Pancreas (tissue), 10 donors: ENCODE results near the gene TFE3. TPM values are rescaled to one million over a fixed set of nuclear protein-coding genes. Genes with fewer than 3 reads are reported as not detected.
"Not testable (repeated sequence)": the region's sequence is repeated elsewhere in the genome, so short reads cannot be mapped to it uniquely, and the experiment has no call there.

ENCODE experiments used
- ATAC-seq, 4 donors: fragments of 200-7000 bp; cut with Tn5 transposase; one replicate each; pipeline versions ENCODE4 v1.8.0 to v1.9.1; 2020; ENCODE audit warnings: mild to moderate bottlenecking in 4 of 4, moderate library complexity in 4 of 4
- DNase-seq, 6 donors: peaks; one replicate each; pipeline ENCODE4 v3.0.0-alpha.2; 2020
- FAIRE-seq: peaks from 2 replicates; lab custom pipeline; 2012; peaks lifted over from hg19 to GRCh38; lab: Jason Lieb, UNC
- H3K27ac ChIP-seq, 4 donors: fragments of 200-600 bp; sonication (generic); 1 replicate in 3 of 4; 2 replicates in 1 of 4; pipeline versions ENCODE4 v1.5.0 to v1.8.0; 2020
- H3K27me3 ChIP-seq, 4 donors: fragments of 200-600 bp; one replicate each; pipeline ENCODE4 v1.8.0; 2021
- H3K36me3 ChIP-seq, 3 donors: fragments of 200-600 bp; sonication (generic) in 1 of 3; one replicate each; pipeline versions ENCODE4 v1.5.0 to v1.8.0; 2020 to 2021
- H3K4me1 ChIP-seq, 3 donors: fragments of 200-600 bp; one replicate each; pipeline ENCODE4 v1.8.0; 2021
- H3K4me3 ChIP-seq, 4 donors: fragments of 200-600 bp; sonication (generic) in 2 of 4; one replicate each; pipeline versions ENCODE4 v1.5.0 to v1.8.0; 2020 to 2021
- H3K9me3 ChIP-seq, 4 donors: fragments of 200-600 bp; one replicate each; pipeline ENCODE4 v1.8.0; 2021
- CTCF ChIP-seq, 4 donors: fragments of 200-600 bp; sonication (generic) in 3 of 4; IDR thresholded peaks; one replicate each; pipeline versions ENCODE4 v1.5.0 to v1.8.0; 2021; ENCODE audit warnings: antibody characterized with exemption in 4 of 4
- WGBS, 2 donors: extraction: QIAGEN DNeasy Blood & Tissue Kit; methylation state at CpG; one replicate each; pipeline ENCODE4 v1.1.7; 2013; 5-methylcytosine and 5-hydroxymethylcytosine counted together
- intact Hi-C, 3 donors: fragments of 100-400 bp; cut with DNase I; formaldehyde crosslinking; loops; one replicate each; pipeline versions ENCODE4 v1.11.1 to v1.14.2; 2022
- polyA plus RNA-seq, 2 donors: library from polyadenylated mRNA; stranded (reverse); fragments of 200-250 nt; gene quantifications; one replicate each; pipeline ENCODE4 v1.2.3, GENCODE V29; 2013
- total RNA-seq, 6 donors: library from RNA; stranded (reverse); fragmentation: NEBNext Ultra II Directional in 4 of 6; extraction: Animal tissue kit (Norgen Biotek cat#: 25700) in 4 of 6; gene quantifications; one replicate each; pipeline versions ENCODE4 v1.2.1 to v1.2.4, GENCODE V29; 2021 to 2023
- donor health status: healthy with polysubstance abuse.
- donor health status: DM: no; HTN: no; CAD: no; lungs with moderate emphysema.
- donor health status: DM: no; HTN: no; CAD: no.
- donor health status: control.
- donor health status: control.
- donor health status: Bipolar disorder and iron deficiency.
- donor health status: DM: yes; HTN: yes; CAD: no.
- donor health status: DM: no; HTN: no; CAD: no.
- donor health status: DM: no; HTN: no; CAD: no.
- donor health status: DM: yes; HTN: yes; CAD: no.

The TFE3 gene
- total and polyA plus RNA-seq, 8 donors: 8.5 to 20.6 (median 13.6) TPM

GRCh38 chrX:48992341-48992740 is 50.8 kb downstream of the TFE3 start:
- FAIRE-seq: no peak
- intact Hi-C loops: no loop called here
- H3K4me1 ChIP-seq: no peaks in the 10 kb centered on the region
- H3K9me3 ChIP-seq: no peaks in the 10 kb centered on the region
- no peak for DNase-seq
- no peak overlapping the region for H3K4me3 ChIP-seq
- no peaks in the 10 kb centered on the region for H3K27me3 ChIP-seq
- H3K27ac ChIP-seq: no peak overlapping the region
- no peak for ATAC-seq
- no peak for TF ChIP-seq CTCF (IDR thresholded peaks at IDR 0.05)
- peaks cover 0 to 4% (median 0%) of the 10 kb centered on the region in 3 donors for H3K36me3 ChIP-seq

- ATAC-seq: no peak
- WGBS, 2 donors: 76 to 78% methylated on average over 4 of the region's 4 CpGs
- FAIRE-seq: no peak
Observed at GRCh38 chrX:48989483-48989882, 53.7 kb downstream of the TFE3 start.

GRCh38 chrX:48983896-48984295 is 59.3 kb downstream of the TFE3 start:
- Histone ChIP-seq H3K27me3 (no peaks in the 10 kb centered on the region), H3K4me1 (no peaks in the 10 kb centered on the region), H3K4me3 (no peak overlapping the region), H3K27ac (no peak overlapping the region), H3K36me3 (peaks cover 0 to 6% (median 0%) of the 10 kb centered on the region in 3 donors), H3K9me3 (no peaks in the 10 kb centered on the region)
- intact Hi-C loops: no loop called here
- no peak for TF ChIP-seq CTCF (IDR thresholded peaks at IDR 0.05)
- DNase-seq (no peak), ATAC-seq (no peak), FAIRE-seq (no peak)
- 82 to 85% methylated on average over 3 of the region's 3 CpGs for WGBS, 2 donors

More at GRCh38 chrX:48989483-48989882, 53.7 kb downstream of the TFE3 start:
- intact Hi-C loops: no loop called here
- no peaks in the 10 kb centered on the region for H3K9me3 ChIP-seq
- H3K4me3 ChIP-seq: no peak overlapping the region
- H3K27me3 ChIP-seq: no peaks in the 10 kb centered on the region
- no peak for DNase-seq
- peaks cover 0 to 4% (median 0%) of the 10 kb centered on the region in 3 donors for H3K36me3 ChIP-seq
- no peak for TF ChIP-seq CTCF (IDR thresholded peaks at IDR 0.05)
- no peak overlapping the region for H3K27ac ChIP-seq
- no peaks in the 10 kb centered on the region for H3K4me1 ChIP-seq

- peaks cover 0 to 6% (median 0%) of the 10 kb centered on the region in 3 donors for H3K36me3 ChIP-seq
- FAIRE-seq (no peak), DNase-seq (no peak), ATAC-seq (no peak)
- H3K27ac ChIP-seq: no peak overlapping the region
- no peaks in the 10 kb centered on the region for H3K4me1 ChIP-seq
- H3K9me3 ChIP-seq: no peaks in the 10 kb centered on the region
- 85 to 89% methylated on average over 17 of the region's 17 CpGs for WGBS, 2 donors
- H3K27me3 ChIP-seq: no peaks in the 10 kb centered on the region
- no peak overlapping the region for H3K4me3 ChIP-seq
- intact Hi-C loops: no loop called here
- no peak for TF ChIP-seq CTCF (IDR thresholded peaks at IDR 0.05)
Observed at GRCh38 chrX:48983081-48983480, 60.1 kb downstream of the TFE3 start.

GRCh38 chrX:48981178-48981577 is 62.0 kb downstream of the TFE3 start:
- no peak for ATAC-seq
- peaks cover 0 to 6% (median 0%) of the 10 kb centered on the region in 3 donors for H3K36me3 ChIP-seq

GRCh38 chrX:48980341-48980740 is 62.8 kb downstream of the TFE3 start:
- H3K27ac ChIP-seq, H3K27me3 ChIP-seq, ATAC-seq, FAIRE-seq, H3K36me3 ChIP-seq, H3K4me1 ChIP-seq, DNase-seq, H3K9me3 ChIP-seq, intact Hi-C loops, H3K4me3 ChIP-seq: not testable (repeated sequence)
- 90 to 92% methylated on average over 3 of the region's 10 CpGs for WGBS, 2 donors

More at GRCh38 chrX:48981178-48981577, 62.0 kb downstream of the TFE3 start:
- no peaks in the 10 kb centered on the region for H3K27me3 ChIP-seq
- DNase-seq: no peak
- TF ChIP-seq CTCF (IDR thresholded peaks at IDR 0.05): no peak
- H3K4me1 ChIP-seq: no peaks in the 10 kb centered on the region
- no peak overlapping the region for H3K4me3 ChIP-seq
- H3K9me3 ChIP-seq: no peaks in the 10 kb centered on the region
- no peak overlapping the region for H3K27ac ChIP-seq
- FAIRE-seq: no peak
- 81 to 85% methylated on average over 10 of the region's 10 CpGs for WGBS, 2 donors
- intact Hi-C loops: no loop called here
